ENCODE measurements around the gene SMIM36.

The SMIM36 gene

GRCh38 chr17:55540414-55541091 lies 29.3 kb upstream of the SMIM36 start:
- no peak for DNase-seq (ENCODE audit: low read depth)
- no peak for TF ChIP-seq CTCF (conservative IDR thresholded peaks at IDR 0.05; ENCODE audit: low read depth, low read length)
- no peak overlapping the region for H3K4me3 ChIP-seq (ENCODE audit: low read length)

GRCh38 chr17:55536205-55536604 lies 25.0 kb upstream of the SMIM36 start:
- H3K4me3 ChIP-seq (ENCODE audit: low read length): no peak overlapping the region
- DNase-seq (ENCODE audit: low read depth): no peak
- no peak for TF ChIP-seq CTCF (conservative IDR thresholded peaks at IDR 0.05; ENCODE audit: low read depth, low read length)

- TF ChIP-seq CTCF (conservative IDR thresholded peaks at IDR 0.05; ENCODE audit: low read depth, low read length): no peak
- H3K4me3 ChIP-seq (ENCODE audit: low read length): no peak overlapping the region
- DNase-seq (ENCODE audit: low read depth): no peak
These were observed 22.4 kb upstream of the SMIM36 start for GRCh38 chr17:55533608-55534007.

GRCh38 chr17:55532670-55533069 lies 21.4 kb upstream of the SMIM36 start:
- no peak overlapping the region for H3K4me3 ChIP-seq (ENCODE audit: low read length)
- no peak for TF ChIP-seq CTCF (conservative IDR thresholded peaks at IDR 0.05; ENCODE audit: low read depth, low read length)
- DNase-seq (ENCODE audit: low read depth): no peak

- no peak overlapping the region for H3K4me3 ChIP-seq (ENCODE audit: low read length)
- TF ChIP-seq CTCF (conservative IDR thresholded peaks at IDR 0.05; ENCODE audit: low read depth, low read length): no peak
- DNase-seq (ENCODE audit: low read depth): no peak
These were observed 19.9 kb upstream of the SMIM36 start for GRCh38 chr17:55531053-55531728.

GRCh38 chr17:55530064-55530463 lies 18.8 kb upstream of the SMIM36 start:
- DNase-seq (ENCODE audit: low read depth): no peak
- TF ChIP-seq CTCF (conservative IDR thresholded peaks at IDR 0.05; ENCODE audit: low read depth, low read length): no peak
- H3K4me3 ChIP-seq (ENCODE audit: low read length): no peak overlapping the region

- DNase-seq (ENCODE audit: low read depth): no peak
- H3K4me3 ChIP-seq (ENCODE audit: low read length): no peak overlapping the region
- TF ChIP-seq CTCF (conservative IDR thresholded peaks at IDR 0.05; ENCODE audit: low read depth, low read length): peak; percentile 75
These were observed 16.4 kb upstream of the SMIM36 start for GRCh38 chr17:55527540-55528118.
